H1 (cell line): ENCODE measurements around the gene HYCC1. TPM values are rescaled to one million over a fixed set of nuclear protein-coding genes. Genes with fewer than 3 reads are reported as not detected.

Source experiments
- CTCF ChIA-PET: fragments of 300-600 bp; sonication (Branson Sonifier 250); formaldehyde crosslinking; loops from one replicate; lab custom pipeline; 2021; ENCODE audit not compliant: partially characterized antibody; lab: Charles Lee
- POLR2A ChIA-PET: fragments of 300-600 bp; sonication (Branson Sonifier 250); formaldehyde crosslinking; loops from one replicate; lab custom pipeline; 2021; ENCODE audit warnings: inconsistent platforms; ENCODE audit not compliant: partially characterized antibody; lab: Charles Lee
- DNase-seq, 2 experiments: peaks; one replicate each; pipeline versions ENCODE4 v3.0.0 to v3.0.0-alpha.2; 2010 to 2022; ENCODE audit warnings: low spot score in 2 of 2, low read depth in 1 of 2, mixed read lengths in 1 of 2
- FAIRE-seq: peaks from 2 replicates; lab custom pipeline; 2011; peaks lifted over from hg19 to GRCh38; lab: Jason Lieb, UNC
- H2AFZ ChIP-seq: 2 replicates; pipeline ENCODE4 v1.8.1; 2012; ENCODE audit warnings: low read length, inconsistent platforms
- H2AK5ac ChIP-seq: 2 replicates; pipeline ENCODE4 v1.6.1; 2013; ENCODE audit warnings: low read depth, low read length
- H2BK120ac ChIP-seq: replicated peaks from 2 replicates; pipeline ENCODE3; 2013; ENCODE audit warnings: low read depth, low read length, inconsistent platforms
- H2BK12ac ChIP-seq: 2 replicates; pipeline ENCODE4 v1.6.1; 2013; ENCODE audit warnings: low read depth, low read length
- H2BK15ac ChIP-seq: 2 replicates; pipeline ENCODE4 v1.6.1; 2013; ENCODE audit warnings: low read length
- H2BK20ac ChIP-seq: 2 replicates; pipeline ENCODE4 v1.6.1; 2013; ENCODE audit warnings: low read length
- H2BK5ac ChIP-seq: 2 replicates; pipeline ENCODE4 v1.6.1; 2013; ENCODE audit warnings: low read depth, low read length
- H3K14ac ChIP-seq: 2 replicates; pipeline ENCODE4 v1.6.1; 2013; ENCODE audit warnings: inconsistent platforms; ENCODE audit not compliant: insufficient read length
- H3K18ac ChIP-seq: 2 replicates; pipeline ENCODE4 v1.6.1; 2013; ENCODE audit warnings: low read length; ENCODE audit errors: extremely low read depth
- H3K23ac ChIP-seq: 2 replicates; pipeline ENCODE4 v1.6.1; 2013; ENCODE audit warnings: inconsistent platforms; ENCODE audit not compliant: insufficient read length
- H3K23me2 ChIP-seq: 2 replicates; pipeline ENCODE4 v1.6.1; 2013; ENCODE audit warnings: low read depth, low read length
- H3K27ac ChIP-seq: 2 replicates; pipeline ENCODE4 v1.6.1; 2011; ENCODE audit warnings: low read depth, low read length, inconsistent platforms
- H3K27me3 ChIP-seq, 4 experiments: replicated peaks in 1 of 4; 1 replicate in 1 of 4; 2 replicates in 3 of 4; pipeline versions ENCODE4 v1.6.1 to v1.8.1; 2011 to 2013; ENCODE audit warnings: low read length in 3 of 4, mild to moderate bottlenecking in 3 of 4, inconsistent platforms in 2 of 4, mixed read lengths in 2 of 4, moderate library complexity in 1 of 4; ENCODE audit not compliant: control insufficient read depth in 3 of 4, insufficient read depth in 3 of 4; ENCODE audit errors: extremely low read depth in 1 of 4
- H3K36me3 ChIP-seq, 4 experiments: 2 replicates each; pipeline versions ENCODE4 v1.6.1 to v1.8.1; 2011 to 2013; ENCODE audit warnings: mild to moderate bottlenecking in 4 of 4, low read length in 3 of 4, moderate library complexity in 2 of 4, control low read depth in 1 of 4, inconsistent platforms in 1 of 4; ENCODE audit not compliant: insufficient read depth in 4 of 4, control insufficient read depth in 2 of 4
- H3K4ac ChIP-seq: replicated peaks from 2 replicates; pipeline ENCODE3; 2013; ENCODE audit warnings: low read length, low read depth, mixed read lengths, inconsistent platforms; ENCODE audit not compliant: insufficient read length
- H3K4me1 ChIP-seq, 4 experiments: replicated peaks in 1 of 4; 1 replicate in 1 of 4; 2 replicates in 3 of 4; pipeline versions ENCODE4 v1.6.1 to v1.8.1; 2011 to 2013; ENCODE audit warnings: low read length in 3 of 4, inconsistent platforms in 2 of 4, mixed read lengths in 1 of 4; ENCODE audit not compliant: insufficient read depth in 4 of 4, control insufficient read depth in 3 of 4
- H3K4me2 ChIP-seq, 2 experiments: 2 replicates each; pipeline versions ENCODE4 v1.6.1 to v1.8.1; 2011 to 2013; ENCODE audit warnings: low read depth in 2 of 2, low read length in 2 of 2, control low read depth in 1 of 2, inconsistent platforms in 1 of 2, mild to moderate bottlenecking in 1 of 2; ENCODE audit not compliant: insufficient read depth in 1 of 2
- H3K4me3 ChIP-seq, 4 experiments: fragments of 200-600, 300-600 bp in 1 of 4; sonication (generic), shearing (Covaris generic), sonication (Bioruptor Twin) in 1 of 4; 2 replicates each; pipeline versions ENCODE4 v1.5.1 to v1.8.1; 2011 to 2016; ENCODE audit warnings: low read length in 4 of 4, low read depth in 3 of 4, control low read depth in 2 of 4, inconsistent platforms in 2 of 4, mild to moderate bottlenecking in 2 of 4, mixed read lengths in 1 of 4, moderate library complexity in 1 of 4; ENCODE audit not compliant: insufficient read depth in 2 of 4; ENCODE audit errors: extremely low read depth in 1 of 4
- H3K56ac ChIP-seq: replicated peaks from 2 replicates; pipeline ENCODE3; 2013; ENCODE audit warnings: low read depth, mild to moderate bottlenecking, mixed read lengths, low read length, inconsistent platforms; ENCODE audit not compliant: insufficient read length
- H3K79me1 ChIP-seq: 2 replicates; pipeline ENCODE4 v1.6.1; 2013; ENCODE audit warnings: low read depth, low read length, control low read depth
- H3K79me2 ChIP-seq, 2 experiments: 2 replicates each; pipeline versions ENCODE4 v1.6.1 to v1.8.1; 2012 to 2013; ENCODE audit warnings: low read length in 2 of 2, mild to moderate bottlenecking in 2 of 2, inconsistent platforms in 1 of 2; ENCODE audit not compliant: insufficient read depth in 2 of 2, control insufficient read depth in 1 of 2
- H3K9ac ChIP-seq, 4 experiments: replicated peaks in 1 of 4; 1 replicate in 1 of 4; 2 replicates in 3 of 4; pipeline versions ENCODE4 v1.6.1 to v1.8.1; 2011 to 2013; ENCODE audit warnings: low read depth in 3 of 4, low read length in 3 of 4, control low read depth in 2 of 4, mild to moderate bottlenecking in 2 of 4, moderate library complexity in 2 of 4, inconsistent platforms in 1 of 4; ENCODE audit errors: extremely low read depth in 1 of 4
- H3K9me3 ChIP-seq, 2 experiments: 2 replicates each; pipeline versions ENCODE4 v1.6.1 to v1.8.1; 2012 to 2013; ENCODE audit warnings: mild to moderate bottlenecking in 2 of 2, moderate library complexity in 2 of 2, control low read depth in 1 of 2, inconsistent platforms in 1 of 2, low read depth in 1 of 2, low read length in 1 of 2, mixed read lengths in 1 of 2; ENCODE audit not compliant: insufficient read depth in 2 of 2
- H4K20me1 ChIP-seq, 2 experiments: replicated peaks in 1 of 2; 2 replicates each; pipeline versions ENCODE3 to v1.8.1; 2011 to 2013; ENCODE audit warnings: inconsistent platforms in 2 of 2, low read length in 2 of 2, mild to moderate bottlenecking in 1 of 2; ENCODE audit not compliant: insufficient read depth in 2 of 2, control insufficient read depth in 1 of 2
- H4K5ac ChIP-seq: 2 replicates; pipeline ENCODE4 v1.6.1; 2013; ENCODE audit warnings: low read length, low read depth, mixed read lengths, inconsistent platforms; ENCODE audit not compliant: insufficient read length
- H4K8ac ChIP-seq: 2 replicates; pipeline ENCODE4 v1.8.0; 2013; ENCODE audit warnings: mild to moderate bottlenecking, moderate library complexity, low read length, inconsistent platforms; ENCODE audit not compliant: insufficient read depth; ENCODE audit errors: extremely low read depth
- H4K91ac ChIP-seq: replicated peaks from 2 replicates; pipeline ENCODE3; 2013; ENCODE audit warnings: low read length, mixed read lengths, inconsistent platforms; ENCODE audit not compliant: insufficient read length
- CHD1 ChIP-seq: IDR thresholded peaks from 2 replicates; pipeline ENCODE4 v1.6.1; 2012; ENCODE audit warnings: low read depth, low read length, improper control_type of control experiment
- FOSL1 ChIP-seq: IDR thresholded peaks from 2 replicates; pipeline ENCODE4 v1.6.1; 2011; ENCODE audit warnings: mild to moderate bottlenecking, low read depth, low read length, moderate library complexity; ENCODE audit not compliant: insufficient read depth
- HDAC2 ChIP-seq, 2 experiments: fragments of 300-600 bp in 1 of 2; sonication (generic) in 1 of 2; IDR thresholded peaks; 2 replicates each; pipeline ENCODE4 v1.6.1; 2011 to 2012; ENCODE audit warnings: low read depth in 2 of 2, low read length in 2 of 2, mild to moderate bottlenecking in 2 of 2, moderate library complexity in 2 of 2, borderline replicate concordance in 1 of 2, inconsistent platforms in 1 of 2
- POLR2AphosphoS5 ChIP-seq: IDR thresholded peaks from 2 replicates; pipeline ENCODE4 v1.6.1; 2011; ENCODE audit warnings: low read depth, low read length
- WGBS, 2 experiments: shearing (Covaris generic) in 1 of 2; methylation state at CpG; one replicate each; pipeline versions ENCODE4 v1.1.6 to v1.1.7; 2013 to 2015; ENCODE audit warnings: low lambda C conversion rate in 2 of 2, mixed read lengths in 2 of 2, inconsistent platforms in 1 of 2, low coverage in 1 of 2, missing lambda C conversion rate in 1 of 2; ENCODE audit not compliant: insufficient replicate concordance in 2 of 2, insufficient coverage in 1 of 2, insufficient read length in 1 of 2; ENCODE audit errors: extremely low coverage in 1 of 2, missing lambda C conversion rate in 1 of 2; 5-methylcytosine and 5-hydroxymethylcytosine counted together
- polyA plus RNA-seq, 7 experiments: library from polyadenylated mRNA; depleted of rRNA in 3 of 7; stranded (reverse) in 5 of 7; unstranded in 2 of 7; fragments of >200 nt in 5 of 7; fragments of 200-250 nt in 2 of 7; gene quantifications; 1 replicate in 5 of 7; 2 replicates in 1 of 7; 4 replicates in 1 of 7; pipeline versions ENCODE4 v1.2.1 to v1.2.3, GENCODE V29; 2011 to 2013; ENCODE audit warnings: missing spikeins in 2 of 7, mixed read lengths in 2 of 7
- total RNA-seq: library from RNA; stranded (reverse); fragmentation: NEBNext Ultra II Directional; extraction: Animal tissue kit (Norgen Biotek cat#: 25700); gene quantifications from 2 replicates; pipeline ENCODE4 v1.2.1, GENCODE V29; 2021
- TF ChIP-seq, protein P1 (sequence below): IDR thresholded peaks from 2 replicates; pipeline ENCODE4 v1.6.1; 2011; ENCODE audit warnings: low read depth, mild to moderate bottlenecking, low read length; ENCODE audit not compliant: insufficient read depth

The HYCC1 gene
- total and polyA plus RNA-seq, 2 of the 8 experiments (the other 6 are each of a cell fraction or from before 2014, with no cell fraction given): 20.2 to 142 TPM

- no peaks in the 10 kb centered on the region for H3K79me2 ChIP-seq
- no peak overlapping the region for H2BK15ac ChIP-seq
- H4K20me1 ChIP-seq: no peaks in the 10 kb centered on the region
- H2AK5ac ChIP-seq: no peak overlapping the region
- no peak overlapping the region for H2BK20ac ChIP-seq
- H3K14ac ChIP-seq: no peak overlapping the region
- H4K8ac ChIP-seq: no peak overlapping the region
- no peak overlapping the region for H3K56ac ChIP-seq
- H2BK120ac ChIP-seq: no peak overlapping the region
- no peak overlapping the region for H2BK5ac ChIP-seq
- H3K27ac ChIP-seq: no peak overlapping the region
- FAIRE-seq (no peak), DNase-seq (no peak)
- POLR2A ChIA-PET: no interaction called here
- H4K91ac ChIP-seq: no peak overlapping the region
- no peak overlapping the region for H3K4me3 ChIP-seq
- H3K9ac ChIP-seq: no peak overlapping the region
- no peak overlapping the region for H3K23ac ChIP-seq
- no peaks in the 10 kb centered on the region; the same call in 1 of the 2 replicates for H3K23me2 ChIP-seq
- H3K18ac ChIP-seq: no peak overlapping the region
- no peak overlapping the region for H3K4ac ChIP-seq
- no peak overlapping the region for H3K4me2 ChIP-seq
- H3K9me3 ChIP-seq: no peaks in the 10 kb centered on the region
- no peak overlapping the region for H4K5ac ChIP-seq
- TF ChIP-seq FOSL1 (no peak), CHD1 (no peak), HDAC2 (IDR thresholded peaks at IDR 0.05; ENCODE audit: borderline replicate concordance in 1 of 2, low read depth in 2 of 2, low read length in 2 of 2) (no peak), POLR2AphosphoS5 (no peak)
- TF ChIP-seq, protein P1, sequence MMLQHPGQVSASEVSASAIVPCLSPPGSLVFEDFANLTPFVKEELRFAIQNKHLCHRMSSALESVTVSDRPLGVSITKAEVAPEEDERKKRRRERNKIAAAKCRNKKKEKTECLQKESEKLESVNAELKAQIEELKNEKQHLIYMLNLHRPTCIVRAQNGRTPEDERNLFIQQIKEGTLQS: no peak
- TF ChIP-seq, all 59 proteins: peak for 0
- Histone ChIP-seq H3K36me3 (peaks cover 0 to 23% (median 3%) of the 10 kb centered on the region in 4 experiments; a peak in 4 of 8 replicates), H3K27me3 (no peaks in the 10 kb centered on the region), H3K4me1 (no peaks in the 10 kb centered on the region), H2BK12ac (no peak overlapping the region), H2AFZ (no peak overlapping the region), H3K79me1 (no peaks in the 10 kb centered on the region; the same call in 1 of the 2 replicates)
- CTCF ChIA-PET: no interaction called here
- 93 to 100% methylated on average over 1 to 2 of the region's 2 CpGs for WGBS, 2 experiments
Observed at GRCh38 chr7:22979251-22979650, 34.7 kb downstream of the HYCC1 start.
